OCI-LY1 (cell line): ENCODE results near the gene BLOC1S1.

Source experiments
- EZH2 ChIP-seq: fragments of 200-600 bp; sonication (generic), shearing (Covaris generic); IDR thresholded peaks from 2 replicates; pipeline ENCODE4 v1.8.0; 2017; ENCODE audit warnings: borderline replicate concordance, mixed run types, mild to moderate bottlenecking, antibody characterized with exemption, low read length, moderate library complexity, mixed read lengths
- TF ChIP-seq, protein P1 (sequence below): fragments of 200-600 bp; sonication (generic), shearing (Covaris generic); IDR thresholded peaks from 2 replicates; pipeline ENCODE4 v1.5.1; 2017; ENCODE audit warnings: mild to moderate bottlenecking, antibody characterized with exemption, low read length, moderate library complexity, mixed read lengths

DNA sequence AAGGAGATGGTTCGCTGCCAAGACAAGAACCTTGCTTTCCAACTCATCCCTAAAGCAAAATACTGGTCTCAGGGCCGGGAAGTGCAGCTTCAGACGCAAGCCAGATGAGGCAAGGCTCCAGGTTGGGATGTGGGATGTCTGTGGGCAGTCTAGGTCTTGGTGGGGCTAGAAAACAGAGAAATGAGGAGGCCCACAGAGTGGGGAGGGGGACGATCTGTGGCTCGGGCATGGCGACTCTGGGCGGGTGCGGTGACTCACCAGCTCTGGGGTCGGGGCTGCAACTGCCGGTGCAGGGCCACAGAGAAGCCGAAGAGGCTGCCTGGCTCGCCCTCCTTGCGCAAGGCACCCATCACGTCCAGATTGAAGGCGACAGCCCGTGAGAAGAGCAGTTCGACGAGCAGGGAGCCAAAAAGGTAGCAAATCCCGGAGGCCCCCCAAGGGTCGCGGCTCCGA, 8.6 kb upstream of the BLOC1S1 start:
- TF ChIP-seq, protein P1, sequence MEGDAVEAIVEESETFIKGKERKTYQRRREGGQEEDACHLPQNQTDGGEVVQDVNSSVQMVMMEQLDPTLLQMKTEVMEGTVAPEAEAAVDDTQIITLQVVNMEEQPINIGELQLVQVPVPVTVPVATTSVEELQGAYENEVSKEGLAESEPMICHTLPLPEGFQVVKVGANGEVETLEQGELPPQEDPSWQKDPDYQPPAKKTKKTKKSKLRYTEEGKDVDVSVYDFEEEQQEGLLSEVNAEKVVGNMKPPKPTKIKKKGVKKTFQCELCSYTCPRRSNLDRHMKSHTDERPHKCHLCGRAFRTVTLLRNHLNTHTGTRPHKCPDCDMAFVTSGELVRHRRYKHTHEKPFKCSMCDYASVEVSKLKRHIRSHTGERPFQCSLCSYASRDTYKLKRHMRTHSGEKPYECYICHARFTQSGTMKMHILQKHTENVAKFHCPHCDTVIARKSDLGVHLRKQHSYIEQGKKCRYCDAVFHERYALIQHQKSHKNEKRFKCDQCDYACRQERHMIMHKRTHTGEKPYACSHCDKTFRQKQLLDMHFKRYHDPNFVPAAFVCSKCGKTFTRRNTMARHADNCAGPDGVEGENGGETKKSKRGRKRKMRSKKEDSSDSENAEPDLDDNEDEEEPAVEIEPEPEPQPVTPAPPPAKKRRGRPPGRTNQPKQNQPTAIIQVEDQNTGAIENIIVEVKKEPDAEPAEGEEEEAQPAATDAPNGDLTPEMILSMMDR: no peak
- no peak for TF ChIP-seq EZH2
